HG03378 (cell line): ENCODE data around the gene RPS21.

ENCODE experiments used
- ATAC-seq: cut with Tn5 transposase; IDR thresholded peaks from one replicate; pipeline ENCODE4 v1.9.1; 2021; ENCODE audit warnings: mild to moderate bottlenecking, moderate library complexity; ENCODE audit not compliant: unreplicated experiment

RPS21 gene

GRCh38 chr20:62386383-62387218 is at the start of gene RPS21:
Gene RPS21, plus strand, starts transcription at chr20:62387103. Its CDS starts 236 bp downstream, at chr20:62387339.
- ATAC-seq: peak; percentile 68

GRCh38 chr20:62337558-62338293 is 49.2 kb upstream of the RPS21 start:
- no peak for ATAC-seq

- no peak for ATAC-seq
These were observed 48.6 kb upstream of the RPS21 start for GRCh38 chr20:62338294-62338620.

- ATAC-seq: peak; percentile 54
These were observed 47.2 kb upstream of the RPS21 start for GRCh38 chr20:62339647-62340062.

- ATAC-seq: no peak
These were observed 44.0 kb upstream of the RPS21 start for GRCh38 chr20:62342910-62343309.

- ATAC-seq: no peak
These were observed 42.8 kb upstream of the RPS21 start for GRCh38 chr20:62344092-62344491.

- no peak for ATAC-seq
These were observed 42.1 kb upstream of the RPS21 start for GRCh38 chr20:62344782-62345181.

GRCh38 chr20:62345681-62346370 is 41.1 kb upstream of the RPS21 start:
- ATAC-seq: no peak

GRCh38 chr20:62346398-62347150 is 40.3 kb upstream of the RPS21 start:
- no peak for ATAC-seq

- ATAC-seq: no peak
These were observed 39.8 kb upstream of the RPS21 start for GRCh38 chr20:62347151-62347404.

- ATAC-seq: no peak
These were observed 39.5 kb upstream of the RPS21 start for GRCh38 chr20:62347445-62347844.

GRCh38 chr20:62348604-62349003 is 38.3 kb upstream of the RPS21 start:
- ATAC-seq: no peak

GRCh38 chr20:62349556-62350097 is 37.3 kb upstream of the RPS21 start:
- ATAC-seq: no peak

GRCh38 chr20:62350098-62350628 is 36.7 kb upstream of the RPS21 start:
- ATAC-seq: no peak

- no peak for ATAC-seq
These were observed 36.1 kb upstream of the RPS21 start for GRCh38 chr20:62350629-62351422.

- ATAC-seq: no peak
These were observed 35.2 kb upstream of the RPS21 start for GRCh38 chr20:62351469-62352401.

GRCh38 chr20:62352402-62353288 is 34.3 kb upstream of the RPS21 start:
- ATAC-seq: no peak
